Nephron (organoid): ENCODE results near the gene RPL9.
"Not testable (repeated sequence)": the region's sequence is repeated elsewhere in the genome, so short reads cannot be mapped to it uniquely, and the experiment has no call there.

Experiments
- H3K27ac Mint-ChIP-seq, 3 experiments: 2 replicates each; pipeline ENCODE4 v1.8.0; 2020; ENCODE audit warnings: mixed read lengths in 3 of 3, mild to moderate bottlenecking in 2 of 3, moderate library complexity in 1 of 3
- H3K27me3 Mint-ChIP-seq: 2 replicates; pipeline ENCODE4 v1.8.0; 2021; ENCODE audit warnings: low read depth, mild to moderate bottlenecking, moderate library complexity, mixed read lengths
- H3K36me3 Mint-ChIP-seq: 2 replicates; pipeline ENCODE4 v1.8.0; 2020; ENCODE audit warnings: low read depth, mixed read lengths
- H3K4me1 Mint-ChIP-seq: 2 replicates; pipeline ENCODE4 v1.8.0; 2020; ENCODE audit warnings: mixed read lengths
- H3K4me3 Mint-ChIP-seq, 3 experiments: 2 replicates each; pipeline ENCODE4 v1.8.0; 2020; ENCODE audit warnings: mild to moderate bottlenecking in 3 of 3, mixed read lengths in 3 of 3, moderate library complexity in 2 of 3
- H3K9me3 Mint-ChIP-seq: 2 replicates; pipeline ENCODE4 v1.8.0; 2020; ENCODE audit warnings: mixed read lengths
- TF ChIP-seq, protein P1 (sequence below), 3 experiments: fragments of 200-600 bp; sonication (generic); IDR thresholded peaks; one replicate each; pipeline ENCODE4 v1.5.0; 2021; ENCODE audit warnings: antibody characterized with exemption in 3 of 3; ENCODE audit not compliant: unreplicated experiment in 3 of 3

The RPL9 gene

GRCh38 chr4:39470402-39470801, 11.7 kb upstream of the RPL9 start:
- peaks cover 11% of the 10 kb centered on the region for H3K36me3 Mint-ChIP-seq
- H3K4me3 Mint-ChIP-seq = no peak overlapping the region
- H3K27me3 Mint-ChIP-seq = no peaks in the 10 kb centered on the region
- H3K27ac Mint-ChIP-seq = peak overlapping the region in 2 of 3 experiments; percentile 68 to 98
- peaks cover 11% of the 10 kb centered on the region for H3K4me1 Mint-ChIP-seq
- TF ChIP-seq, protein P1, sequence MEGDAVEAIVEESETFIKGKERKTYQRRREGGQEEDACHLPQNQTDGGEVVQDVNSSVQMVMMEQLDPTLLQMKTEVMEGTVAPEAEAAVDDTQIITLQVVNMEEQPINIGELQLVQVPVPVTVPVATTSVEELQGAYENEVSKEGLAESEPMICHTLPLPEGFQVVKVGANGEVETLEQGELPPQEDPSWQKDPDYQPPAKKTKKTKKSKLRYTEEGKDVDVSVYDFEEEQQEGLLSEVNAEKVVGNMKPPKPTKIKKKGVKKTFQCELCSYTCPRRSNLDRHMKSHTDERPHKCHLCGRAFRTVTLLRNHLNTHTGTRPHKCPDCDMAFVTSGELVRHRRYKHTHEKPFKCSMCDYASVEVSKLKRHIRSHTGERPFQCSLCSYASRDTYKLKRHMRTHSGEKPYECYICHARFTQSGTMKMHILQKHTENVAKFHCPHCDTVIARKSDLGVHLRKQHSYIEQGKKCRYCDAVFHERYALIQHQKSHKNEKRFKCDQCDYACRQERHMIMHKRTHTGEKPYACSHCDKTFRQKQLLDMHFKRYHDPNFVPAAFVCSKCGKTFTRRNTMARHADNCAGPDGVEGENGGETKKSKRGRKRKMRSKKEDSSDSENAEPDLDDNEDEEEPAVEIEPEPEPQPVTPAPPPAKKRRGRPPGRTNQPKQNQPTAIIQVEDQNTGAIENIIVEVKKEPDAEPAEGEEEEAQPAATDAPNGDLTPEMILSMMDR (IDR thresholded peaks at IDR 0.05; ENCODE audit: unreplicated experiment in 3 of 3) = no peak
- H3K9me3 Mint-ChIP-seq = no peaks in the 10 kb centered on the region

DNA sequence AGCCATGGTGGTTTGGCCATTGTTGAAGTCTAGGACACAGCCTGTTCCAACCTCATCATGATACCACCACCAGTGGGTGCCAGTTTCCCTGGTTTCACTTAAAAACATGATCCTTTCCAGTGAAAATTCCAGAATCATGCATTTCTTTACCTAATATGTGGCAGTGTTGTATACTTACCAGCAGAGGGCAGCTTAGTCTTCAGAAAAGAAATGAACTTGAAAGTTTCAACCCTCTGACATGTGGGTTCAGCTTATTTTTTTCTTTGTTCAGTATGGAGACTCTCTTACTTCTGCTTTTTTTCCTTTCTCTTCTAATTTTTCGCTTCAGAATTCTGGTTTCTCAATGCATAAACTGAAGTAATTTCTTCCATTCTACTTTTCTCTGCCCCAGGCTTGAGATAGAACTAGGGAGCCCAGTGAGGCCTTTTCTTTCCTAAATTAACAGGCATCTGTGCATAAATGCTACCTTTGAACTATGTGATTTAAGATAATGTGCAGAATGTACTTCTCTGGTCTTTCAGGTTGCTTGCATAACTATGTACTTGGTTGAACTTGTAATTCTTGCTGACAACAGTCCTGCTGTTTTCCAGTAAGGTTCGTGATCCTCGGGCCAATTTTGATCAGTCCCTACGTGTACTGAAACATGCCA, 10.8 kb upstream of the RPL9 start:
- peak overlapping the region; percentile 68 to 98 (median 90) for H3K27ac Mint-ChIP-seq
- H3K9me3 Mint-ChIP-seq = no peaks in the 10 kb centered on the region
- TF ChIP-seq, protein P1 (IDR thresholded peaks at IDR 0.05; ENCODE audit: unreplicated experiment in 3 of 3) = peak; percentile 77 to 94 (median 85)
- H3K4me3 Mint-ChIP-seq = no peak overlapping the region
- H3K27me3 Mint-ChIP-seq = no peaks in the 10 kb centered on the region
- peaks cover 16% of the 10 kb centered on the region for H3K36me3 Mint-ChIP-seq
- H3K4me1 Mint-ChIP-seq = peaks cover 11% of the 10 kb centered on the region

DNA sequence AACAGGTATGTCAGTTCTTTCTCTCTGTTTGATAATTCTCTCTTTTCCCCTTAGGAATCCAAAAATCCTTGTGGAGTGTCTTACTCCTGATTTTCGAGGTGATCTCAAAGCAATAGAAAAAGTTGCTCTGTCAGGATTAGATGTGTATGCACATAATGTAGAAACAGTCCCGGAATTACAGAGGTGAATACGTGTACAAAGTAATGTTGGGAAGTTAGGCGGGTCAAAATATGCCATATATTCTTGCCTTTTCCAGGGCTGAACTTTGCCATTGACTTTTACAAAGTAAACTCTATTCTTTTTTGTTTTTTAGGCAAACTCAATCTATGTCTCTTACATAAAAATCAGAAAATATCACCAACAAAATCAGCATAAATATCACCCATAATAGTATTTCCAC, 8.7 kb upstream of the RPL9 start:
- peaks cover 11% of the 10 kb centered on the region for H3K4me1 Mint-ChIP-seq
- TF ChIP-seq, protein P1 (IDR thresholded peaks at IDR 0.05; ENCODE audit: unreplicated experiment in 3 of 3) = no peak
- peak overlapping the region in 2 of 3 experiments; percentile 32 to 54 for H3K27ac Mint-ChIP-seq
- no peaks in the 10 kb centered on the region for H3K27me3 Mint-ChIP-seq
- H3K9me3 Mint-ChIP-seq = no peaks in the 10 kb centered on the region
- H3K36me3 Mint-ChIP-seq = peaks cover 20% of the 10 kb centered on the region
- no peak overlapping the region for H3K4me3 Mint-ChIP-seq

- H3K36me3 Mint-ChIP-seq = peaks cover 20% of the 10 kb centered on the region
- TF ChIP-seq, protein P1 (IDR thresholded peaks at IDR 0.05; ENCODE audit: unreplicated experiment in 3 of 3) = no peak
- no peaks in the 10 kb centered on the region for H3K9me3 Mint-ChIP-seq
- no peak overlapping the region for H3K4me3 Mint-ChIP-seq
- H3K27me3 Mint-ChIP-seq = no peaks in the 10 kb centered on the region
- peak overlapping the region; percentile 20 to 63 (median 28) for H3K27ac Mint-ChIP-seq
- H3K4me1 Mint-ChIP-seq = peaks cover 11% of the 10 kb centered on the region
Measured at GRCh38 chr4:39466747-39467146, 8.0 kb upstream of the RPL9 start.

DNA sequence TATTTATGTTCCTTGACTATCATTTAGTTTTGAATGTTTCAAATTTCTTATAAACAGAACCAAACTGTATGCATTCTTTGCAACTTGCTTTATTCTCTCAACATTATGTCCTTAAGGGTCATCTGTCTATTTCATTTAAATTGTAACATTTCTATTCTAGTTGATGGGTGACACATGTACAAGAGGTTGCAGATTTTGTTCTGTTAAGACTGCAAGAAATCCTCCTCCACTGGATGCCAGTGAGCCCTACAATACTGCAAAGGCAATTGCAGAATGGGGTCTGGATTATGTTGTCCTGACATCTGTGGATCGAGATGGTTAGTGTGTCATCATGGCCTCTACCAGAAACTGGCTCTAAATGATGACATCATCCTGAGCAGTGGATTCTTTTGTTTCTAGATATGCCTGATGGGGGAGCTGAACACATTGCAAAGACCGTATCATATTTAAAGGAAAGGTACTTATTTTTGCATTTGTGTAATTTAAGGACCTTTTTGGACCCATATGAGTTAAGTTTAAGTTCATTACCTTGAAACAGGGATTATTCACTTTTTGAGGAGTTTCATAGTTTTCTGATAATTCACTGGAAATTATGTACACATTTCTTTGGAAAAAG, 6.3 kb upstream of the RPL9 start:
- peaks cover 14% of the 10 kb centered on the region for H3K36me3 Mint-ChIP-seq
- peak overlapping the region in 1 of 3 experiments; percentile 15 for H3K4me3 Mint-ChIP-seq
- peaks cover 11% of the 10 kb centered on the region for H3K4me1 Mint-ChIP-seq
- H3K27ac Mint-ChIP-seq = peak overlapping the region in 1 of 3 experiments; percentile 54
- no peaks in the 10 kb centered on the region for H3K9me3 Mint-ChIP-seq
- no peaks in the 10 kb centered on the region for H3K27me3 Mint-ChIP-seq
- TF ChIP-seq, protein P1 (IDR thresholded peaks at IDR 0.05; ENCODE audit: unreplicated experiment in 3 of 3) = no peak

- H3K4me3 Mint-ChIP-seq = peak overlapping the region; percentile 99
- peak overlapping the region; percentile 94 to 98 (median 98) for H3K27ac Mint-ChIP-seq
- peaks cover 24% of the 10 kb centered on the region for H3K4me1 Mint-ChIP-seq
- not testable (repeated sequence) for H3K27me3 Mint-ChIP-seq, H3K9me3 Mint-ChIP-seq
- peaks cover 50% of the 10 kb centered on the region for H3K36me3 Mint-ChIP-seq
Measured at GRCh38 chr4:39458161-39458504, 589 bp downstream of the RPL9 start.
